Activated B cell treated with CpG ODN at 0.5 μM for 24 hours (primary cell): ENCODE measurements around the gene INTS1. TPM values are rescaled to one million over a fixed set of nuclear protein-coding genes. Genes with fewer than 3 reads are reported as not detected.
"Not testable (repeated sequence)": the region's sequence is repeated elsewhere in the genome, so short reads cannot be mapped to it uniquely, and the experiment has no call there.

Source experiments
- ATAC-seq: fragments of 200-7000 bp; cut with Tn5 transposase; one replicate; pipeline ENCODE4 v1.10.0; 2021; ENCODE audit warnings: low read depth, mild to moderate bottlenecking, moderate library complexity
- CTCF ChIA-PET: fragments of 350-600 bp; sonication (Branson Sonifier 250); formaldehyde crosslinking; loops from one replicate; lab custom pipeline; 2021; ENCODE audit warnings: antibody characterized with exemption; lab: Charles Lee
- POLR2A ChIA-PET: fragments of 350-600 bp; sonication (Branson Sonifier 250); formaldehyde crosslinking; loops from one replicate; lab custom pipeline; 2021; ENCODE audit warnings: antibody characterized with exemption; lab: Charles Lee
- DNase-seq: peaks from one replicate; pipeline ENCODE4 v3.0.0; 2022
- H3K27ac Mint-ChIP-seq: one replicate; pipeline ENCODE4 v1.8.0; 2020; ENCODE audit warnings: mixed read lengths
- H3K27me3 Mint-ChIP-seq: one replicate; pipeline ENCODE4 v1.8.0; 2021; ENCODE audit warnings: mixed read lengths
- H3K36me3 Mint-ChIP-seq: one replicate; pipeline ENCODE4 v1.8.0; 2021; ENCODE audit warnings: low read depth, mixed read lengths
- H3K4me1 Mint-ChIP-seq: one replicate; pipeline ENCODE4 v1.8.0; 2021; ENCODE audit warnings: mixed read lengths
- H3K4me3 Mint-ChIP-seq: one replicate; pipeline ENCODE4 v1.8.0; 2020; ENCODE audit warnings: mild to moderate bottlenecking, mixed read lengths
- H3K9me3 Mint-ChIP-seq: one replicate; pipeline ENCODE4 v1.8.0; 2020; ENCODE audit warnings: mixed read lengths
- CTCF ChIP-seq: fragments of 200-600 bp; IDR thresholded peaks from one replicate; pipeline ENCODE4 v1.8.0; 2022; ENCODE audit warnings: antibody characterized with exemption, mild to moderate bottlenecking
- intact Hi-C: fragments of 100-400 bp; cut with micrococcal nuclease; formaldehyde crosslinking; loops from one replicate; pipeline ENCODE4 v1.15.1; 2024
- total RNA-seq: library from RNA; stranded (reverse); gene quantifications from 2 replicates; pipeline ENCODE4 v1.2.3, GENCODE V29; 2022

Gene INTS1
- total RNA-seq, 1 donor from 2014 or later: 110 TPM

GRCh38 chr7:1449501-1449900, 54.7 kb downstream of the INTS1 start:
- no peak overlapping the region for H3K27ac Mint-ChIP-seq
- H3K4me1 Mint-ChIP-seq: no peaks in the 10 kb centered on the region
- DNase-seq: no peak
- H3K27me3 Mint-ChIP-seq: no peaks in the 10 kb centered on the region
- no peak for ATAC-seq
- intact Hi-C loops: no loop called here
- CTCF ChIA-PET: no interaction called here
- no peaks in the 10 kb centered on the region for H3K9me3 Mint-ChIP-seq
- TF ChIP-seq CTCF: no peak
- no peaks in the 10 kb centered on the region for H3K36me3 Mint-ChIP-seq
- no peak overlapping the region for H3K4me3 Mint-ChIP-seq
- POLR2A ChIA-PET: no interaction called here

- DNase-seq: no peak
- CTCF ChIA-PET: no interaction called here
Observed at GRCh38 chr7:1448958-1449357, 55.2 kb downstream of the INTS1 start.

GRCh38 chr7:1447551-1448244, 56.5 kb downstream of the INTS1 start:
- intact Hi-C loops: no loop called here
- no peaks in the 10 kb centered on the region for H3K9me3 Mint-ChIP-seq
- ChIA-PET CTCF (interaction anchor here (1.0 kb wide), 1 partner anchor 26 kb away, joined by 3 read pairs; no protein-coding TSS in a partner anchor), POLR2A (no interaction called here)
- no peak for ATAC-seq
- no peak overlapping the region for H3K27ac Mint-ChIP-seq
- H3K4me3 Mint-ChIP-seq: no peak overlapping the region
- no peak for TF ChIP-seq CTCF
- no peaks in the 10 kb centered on the region for H3K4me1 Mint-ChIP-seq
- no peak for DNase-seq
- H3K36me3 Mint-ChIP-seq: no peaks in the 10 kb centered on the region
- no peaks in the 10 kb centered on the region for H3K27me3 Mint-ChIP-seq

More at GRCh38 chr7:1448958-1449357, 55.2 kb downstream of the INTS1 start:
- H3K27me3 Mint-ChIP-seq: no peaks in the 10 kb centered on the region
- TF ChIP-seq CTCF: no peak
- no peak overlapping the region for H3K27ac Mint-ChIP-seq
- POLR2A ChIA-PET: interaction anchor here (0.6 kb wide), 1 partner anchor 132 kb away, joined by 5 read pairs; no protein-coding TSS in a partner anchor
- ATAC-seq: no peak
- H3K36me3 Mint-ChIP-seq: no peaks in the 10 kb centered on the region
- H3K9me3 Mint-ChIP-seq: no peaks in the 10 kb centered on the region
- intact Hi-C loops: no loop called here
- no peak overlapping the region for H3K4me3 Mint-ChIP-seq
- no peaks in the 10 kb centered on the region for H3K4me1 Mint-ChIP-seq

GRCh38 chr7:1447112-1447511, 57.1 kb downstream of the INTS1 start:
- no peaks in the 10 kb centered on the region for H3K4me1 Mint-ChIP-seq
- no peaks in the 10 kb centered on the region for H3K9me3 Mint-ChIP-seq
- intact Hi-C loops: no loop called here
- H3K27ac Mint-ChIP-seq: no peak overlapping the region
- TF ChIP-seq CTCF: no peak
- H3K36me3 Mint-ChIP-seq: no peaks in the 10 kb centered on the region
- POLR2A ChIA-PET: no interaction called here
- CTCF ChIA-PET: interaction anchor here (1.0 kb wide), 1 partner anchor 27 kb away, joined by 3 read pairs; no protein-coding TSS in a partner anchor
- ATAC-seq (no peak), DNase-seq (no peak)
- H3K4me3 Mint-ChIP-seq: no peak overlapping the region
- no peaks in the 10 kb centered on the region for H3K27me3 Mint-ChIP-seq

- ATAC-seq (no peak), DNase-seq (no peak)
- H3K4me3 Mint-ChIP-seq: no peak overlapping the region
- H3K4me1 Mint-ChIP-seq: no peaks in the 10 kb centered on the region
- TF ChIP-seq CTCF: no peak
- H3K9me3 Mint-ChIP-seq: no peaks in the 10 kb centered on the region
- POLR2A ChIA-PET: no interaction called here
- no peak overlapping the region for H3K27ac Mint-ChIP-seq
- CTCF ChIA-PET: no interaction called here
- H3K27me3 Mint-ChIP-seq: no peaks in the 10 kb centered on the region
- H3K36me3 Mint-ChIP-seq: no peaks in the 10 kb centered on the region
- intact Hi-C loops: no loop called here
Observed at GRCh38 chr7:1446620-1447032, 57.6 kb downstream of the INTS1 start.

GRCh38 chr7:1446026-1446425, 58.2 kb downstream of the INTS1 start:
- ATAC-seq, H3K4me3 Mint-ChIP-seq, H3K4me1 Mint-ChIP-seq, H3K36me3 Mint-ChIP-seq, H3K9me3 Mint-ChIP-seq, H3K27me3 Mint-ChIP-seq, POLR2A ChIA-PET, intact Hi-C loops, DNase-seq, H3K27ac Mint-ChIP-seq, CTCF ChIA-PET: not testable (repeated sequence)
